ENCODE data around the gene ZNF793.

ZNF793 gene

GRCh38 chr19:37565370-37565669, 58.6 kb downstream of the ZNF793 start:
- no peak for DNase-seq (ENCODE audit: low spot score)
- Histone ChIP-seq H3K27ac (no peak overlapping the region), H3K4me3 (peak overlapping the region; percentile 18)
- TF ChIP-seq CTCF (IDR thresholded peaks at IDR 0.05): no peak

GRCh38 chr19:37572203-37572602, 65.5 kb downstream of the ZNF793 start:
- TF ChIP-seq CTCF (IDR thresholded peaks at IDR 0.05): no peak
- Histone ChIP-seq H3K4me3 (no peak overlapping the region), H3K27ac (no peak overlapping the region)
- no peak for DNase-seq (ENCODE audit: low spot score)

- Histone ChIP-seq H3K4me3 (no peak overlapping the region), H3K27ac (no peak overlapping the region)
- no peak for TF ChIP-seq CTCF (IDR thresholded peaks at IDR 0.05)
- no peak for DNase-seq (ENCODE audit: low spot score)
These were observed 76.6 kb downstream of the ZNF793 start for GRCh38 chr19:37583340-37583739.
